ENCODE measurements around the gene XAGE1A.
"Not testable (repeated sequence)": the region's sequence is repeated elsewhere in the genome, so short reads cannot be mapped to it uniquely, and the experiment has no call there.

DNA sequence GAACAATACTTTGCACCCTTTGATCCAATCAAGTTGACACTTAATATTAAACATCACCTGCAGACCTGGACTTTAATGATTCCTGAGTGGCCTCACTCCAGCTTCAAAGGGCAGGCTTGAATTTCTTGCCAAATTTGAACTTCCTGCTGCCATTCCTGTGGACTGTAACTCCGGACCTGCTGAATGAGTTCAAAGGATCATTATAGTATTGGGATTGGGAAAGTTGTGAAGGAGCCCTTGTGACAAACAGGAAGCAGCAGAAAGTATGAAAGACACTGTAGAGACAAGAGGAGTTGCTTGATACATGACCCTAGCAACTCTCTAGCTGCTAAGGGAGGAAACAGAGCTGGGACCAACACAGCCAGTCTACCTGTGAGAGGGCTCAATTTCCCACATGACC lies 24.3 kb upstream of the XAGE1A start:
- not testable (repeated sequence) for TF ChIP-seq EZH2 (IDR thresholded peaks at IDR 0.05; ENCODE audit: insufficient read depth, poor library complexity, severe bottlenecking); EZH2phosphoT487 (IDR thresholded peaks at IDR 0.05; ENCODE audit: insufficient read depth, low read depth)
